Measurements from ENCODE around the gene RBM15. TPM values are rescaled to one million over a fixed set of nuclear protein-coding genes. Genes with fewer than 3 reads are reported as not detected.

The RBM15 gene
- total and polyA plus RNA-seq, 2 donors (not counting 1 experiment from before 2014, with no cell fraction given), result 23.7 to 97.7 TPM

GRCh38 chr1:110291241-110292030 is 47.7 kb upstream of the RBM15 start:
- ATAC-seq (ENCODE audit: low read depth), result no peak
- Histone ChIP-seq H3K4me2 (replicated peaks; ENCODE audit: low read depth, low read length, poor library complexity, severe bottlenecking) (no peak overlapping the region), H2AFZ (ENCODE audit: insufficient read depth, low read depth, low read length, poor library complexity, severe bottlenecking) (no peak overlapping the region), H3K27ac (ENCODE audit: low read length in 2 of 2) (no peak overlapping the region), H3K36me3 (replicated peaks in 1 of 2; ENCODE audit: control extremely low read depth in 1 of 2, control insufficient read depth in 1 of 2, extremely low read depth in 1 of 2, insufficient read depth in 2 of 2, low read length in 1 of 2) (no peaks in the 10 kb centered on the region), H4K20me1 (ENCODE audit: control insufficient read depth, insufficient read depth, low read length, poor library complexity, severe bottlenecking) (no peaks in the 10 kb centered on the region), H3K4me1 (ENCODE audit: control insufficient read depth in 2 of 2, insufficient read depth in 2 of 2, low read length in 2 of 2) (no peaks in the 10 kb centered on the region), H3K9ac (ENCODE audit: low read length) (no peak overlapping the region), H3K4me3 (ENCODE audit: control extremely low read depth in 1 of 5, extremely low read depth in 1 of 5, insufficient read depth in 1 of 5, low read depth in 2 of 5, low read length in 4 of 5) (no peak overlapping the region), H3K9me3 (ENCODE audit: control extremely low read depth in 1 of 3, control insufficient read depth in 2 of 3, insufficient read depth in 1 of 3, low read length in 2 of 3) (no peaks in the 10 kb centered on the region), H3K27me3 (replicated peaks in 1 of 4; ENCODE audit: control extremely low read depth in 1 of 4, control insufficient read depth in 3 of 4, insufficient read depth in 4 of 4, low read length in 3 of 4) (no peaks in the 10 kb centered on the region), H3K79me2 (ENCODE audit: control insufficient read depth, insufficient read depth, low read length) (no peaks in the 10 kb centered on the region)
- WGBS (ENCODE audit: insufficient coverage), result 60% methylated on average over 4 of the region's 7 CpGs
- no peak overlapping the region for H3K27ac Mint-ChIP-seq
- CTCF ChIA-PET, result interaction anchor here (0.9 to 2.0 kb wide), 3 partner anchors 21 to 169 kb away, joined by 4 to 7 read pairs (median 7); no protein-coding TSS in a partner anchor
- no peaks in the 10 kb centered on the region for H3K27me3 Mint-ChIP-seq
- intact Hi-C loops (cut with micrococcal nuclease), result no loop called here
- TF ChIP-seq CTCF (IDR thresholded peaks at IDR 0.05), result no peak
- no peak for TF ChIP-seq EZH2 (IDR thresholded peaks at IDR 0.05; ENCODE audit: borderline replicate concordance, insufficient read depth, low read depth, low read length, poor library complexity, severe bottlenecking)
- H3K9me3 Mint-ChIP-seq (ENCODE audit: insufficient read depth), result no peaks in the 10 kb centered on the region
- POLR2A ChIA-PET, result no interaction called here
- H3K4me3 Mint-ChIP-seq, result no peak overlapping the region
- H3K4me1 Mint-ChIP-seq, result no peaks in the 10 kb centered on the region
- DNase-seq, result no peak

DNA sequence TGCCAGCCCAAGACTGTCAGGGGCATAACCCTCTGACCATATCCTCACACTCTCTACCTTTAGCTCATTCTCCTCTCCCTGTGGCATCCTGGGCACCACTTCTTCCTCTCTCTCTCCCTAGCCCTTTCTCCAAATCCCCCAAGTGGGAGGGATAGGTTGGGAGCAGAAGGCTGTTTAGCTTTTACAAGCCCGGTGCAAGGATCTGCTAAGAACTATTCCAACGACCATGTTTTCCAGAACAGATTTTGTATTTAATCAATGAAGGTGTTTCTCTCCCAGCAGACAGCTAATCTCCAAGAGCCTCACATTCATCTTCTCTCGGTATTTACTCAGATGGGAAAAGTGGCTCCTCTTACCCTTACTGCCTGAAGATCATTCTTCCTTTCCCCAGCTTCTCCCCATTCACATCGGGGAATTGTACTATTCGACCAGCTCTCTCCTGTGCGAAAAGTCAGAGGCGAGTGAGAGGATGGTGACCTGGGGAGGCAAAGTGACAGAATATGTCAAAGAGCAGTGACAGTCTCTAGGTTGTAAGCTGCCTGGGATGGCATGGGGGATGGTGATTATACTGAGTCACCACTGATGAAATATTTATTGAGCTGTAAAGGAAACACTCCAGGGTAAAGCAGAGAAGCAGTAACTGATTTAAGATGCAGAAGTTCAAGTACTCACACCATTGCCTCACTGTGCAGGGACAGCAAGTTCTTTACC is 47.0 kb upstream of the RBM15 start:
- Histone ChIP-seq H4K20me1 (ENCODE audit: control insufficient read depth, insufficient read depth, low read length, poor library complexity, severe bottlenecking) (no peaks in the 10 kb centered on the region), H3K9ac (ENCODE audit: low read length) (no peak overlapping the region), H3K4me3 (ENCODE audit: control extremely low read depth in 1 of 5, extremely low read depth in 1 of 5, insufficient read depth in 1 of 5, low read depth in 2 of 5, low read length in 4 of 5) (no peak overlapping the region), H2AFZ (ENCODE audit: insufficient read depth, low read depth, low read length, poor library complexity, severe bottlenecking) (no peak overlapping the region), H3K27me3 (replicated peaks in 1 of 4; ENCODE audit: control extremely low read depth in 1 of 4, control insufficient read depth in 3 of 4, insufficient read depth in 4 of 4, low read length in 3 of 4) (no peaks in the 10 kb centered on the region), H3K9me3 (ENCODE audit: control extremely low read depth in 1 of 3, control insufficient read depth in 2 of 3, insufficient read depth in 1 of 3, low read length in 2 of 3) (no peaks in the 10 kb centered on the region), H3K36me3 (replicated peaks in 1 of 2; ENCODE audit: control extremely low read depth in 1 of 2, control insufficient read depth in 1 of 2, extremely low read depth in 1 of 2, insufficient read depth in 2 of 2, low read length in 1 of 2) (no peaks in the 10 kb centered on the region), H3K4me2 (replicated peaks; ENCODE audit: low read depth, low read length, poor library complexity, severe bottlenecking) (no peak overlapping the region), H3K79me2 (ENCODE audit: control insufficient read depth, insufficient read depth, low read length) (no peaks in the 10 kb centered on the region), H3K27ac (ENCODE audit: low read length in 2 of 2) (no peak overlapping the region), H3K4me1 (ENCODE audit: control insufficient read depth in 2 of 2, insufficient read depth in 2 of 2, low read length in 2 of 2) (no peaks in the 10 kb centered on the region)
- H3K27ac Mint-ChIP-seq, result no peak overlapping the region
- no peaks in the 10 kb centered on the region for H3K4me1 Mint-ChIP-seq
- TF ChIP-seq CTCF (IDR thresholded peaks at IDR 0.05) (no peak), EZH2 (IDR thresholded peaks at IDR 0.05; ENCODE audit: borderline replicate concordance, insufficient read depth, low read depth, low read length, poor library complexity, severe bottlenecking) (no peak)
- no peak for DNase-seq
- 77% methylated on average over 3 of the region's 7 CpGs for WGBS (ENCODE audit: insufficient coverage)
- intact Hi-C loops (cut with micrococcal nuclease), result no loop called here
- no peaks in the 10 kb centered on the region for H3K27me3 Mint-ChIP-seq
- no peaks in the 10 kb centered on the region for H3K9me3 Mint-ChIP-seq (ENCODE audit: insufficient read depth)
- no peak overlapping the region for H3K4me3 Mint-ChIP-seq
- ChIA-PET CTCF (interaction anchor here (1.8 to 2.0 kb wide), 2 partner anchors 21 to 84 kb away, joined by 7 read pairs; no protein-coding TSS in a partner anchor), POLR2A (no interaction called here)
- no peak for ATAC-seq (ENCODE audit: low read depth)

All from B cell (primary cell).